Suprapubic skin (tissue), 4 donors: ENCODE data around the gene RANGRF.

Experiments used
- EP300 ChIP-seq: sonication (generic); formaldehyde crosslinking; IDR thresholded peaks from one replicate; pipeline ENCODE4 v1.6.1; 2017; ENCODE audit warnings: antibody characterized with exemption
- POLR2A ChIP-seq, 2 donors: fragments of 450-650 bp; IDR thresholded peaks; one replicate each; pipeline ENCODE4 v1.6.1; 2017; ENCODE audit warnings: antibody characterized with exemption in 2 of 2, mild to moderate bottlenecking in 2 of 2, moderate library complexity in 2 of 2
- POLR2AphosphoS5 ChIP-seq, 3 donors: sonication (generic); formaldehyde crosslinking; IDR thresholded peaks; one replicate each; pipeline ENCODE4 v1.6.1; 2017; ENCODE audit warnings: antibody characterized with exemption in 3 of 3
- TF ChIP-seq, protein P1 (sequence below), 2 donors: fragments of 200-600 bp in 1 of 2; fragments of 450-650 bp in 1 of 2; sonication (generic) in 1 of 2; IDR thresholded peaks; one replicate each; pipeline ENCODE4 v1.5.1; 2016 to 2019; ENCODE audit warnings: antibody characterized with exemption in 2 of 2, mild to moderate bottlenecking in 1 of 2, moderate library complexity in 1 of 2

DNA sequence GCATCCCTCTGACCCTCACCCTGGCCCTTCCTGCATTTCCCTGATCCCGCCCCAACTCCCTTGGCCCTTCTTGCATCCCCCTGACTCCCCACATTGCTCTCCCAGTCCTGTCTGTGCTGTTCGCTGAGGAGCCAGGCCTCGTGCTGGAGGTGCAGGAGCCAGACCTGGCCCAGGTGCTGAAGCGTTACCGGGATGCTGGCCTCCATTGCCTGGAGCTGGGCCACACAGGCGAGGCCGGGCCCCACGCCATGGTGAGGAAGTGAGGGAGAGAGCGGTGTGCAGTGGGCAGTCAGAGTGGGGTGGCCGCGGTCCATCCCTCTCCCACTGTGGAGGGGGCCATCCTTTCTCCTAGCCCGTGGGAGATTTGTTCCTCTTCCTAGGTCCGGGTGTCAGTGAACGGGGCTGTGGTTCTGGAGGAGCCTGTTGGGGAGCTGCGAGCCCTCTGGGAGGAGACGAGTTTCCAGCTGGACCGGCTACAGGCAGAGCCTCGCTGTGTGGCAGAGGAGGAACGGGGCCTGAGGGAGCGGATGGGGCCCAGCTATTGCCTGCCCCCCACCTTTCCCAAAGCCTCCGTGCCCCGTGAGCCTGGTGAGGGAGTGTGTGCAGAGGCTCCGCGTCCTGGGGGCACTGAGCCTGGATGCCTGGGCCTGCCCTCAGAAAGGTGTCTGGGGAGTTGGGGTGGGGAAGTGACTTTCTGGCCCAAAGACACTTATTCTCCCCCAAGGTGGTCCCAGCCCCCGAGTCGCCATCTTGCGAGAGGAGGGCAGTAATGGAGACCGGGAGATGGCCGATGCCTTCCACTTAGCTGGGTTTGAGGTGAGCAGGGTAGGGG lies 21.6 kb upstream of the RANGRF start:
- TF ChIP-seq POLR2A (IDR thresholded peaks at IDR 0.05) (no peak), EP300 (no peak), POLR2AphosphoS5 (IDR thresholded peaks at IDR 0.05) (no peak)
- TF ChIP-seq, protein P1, sequence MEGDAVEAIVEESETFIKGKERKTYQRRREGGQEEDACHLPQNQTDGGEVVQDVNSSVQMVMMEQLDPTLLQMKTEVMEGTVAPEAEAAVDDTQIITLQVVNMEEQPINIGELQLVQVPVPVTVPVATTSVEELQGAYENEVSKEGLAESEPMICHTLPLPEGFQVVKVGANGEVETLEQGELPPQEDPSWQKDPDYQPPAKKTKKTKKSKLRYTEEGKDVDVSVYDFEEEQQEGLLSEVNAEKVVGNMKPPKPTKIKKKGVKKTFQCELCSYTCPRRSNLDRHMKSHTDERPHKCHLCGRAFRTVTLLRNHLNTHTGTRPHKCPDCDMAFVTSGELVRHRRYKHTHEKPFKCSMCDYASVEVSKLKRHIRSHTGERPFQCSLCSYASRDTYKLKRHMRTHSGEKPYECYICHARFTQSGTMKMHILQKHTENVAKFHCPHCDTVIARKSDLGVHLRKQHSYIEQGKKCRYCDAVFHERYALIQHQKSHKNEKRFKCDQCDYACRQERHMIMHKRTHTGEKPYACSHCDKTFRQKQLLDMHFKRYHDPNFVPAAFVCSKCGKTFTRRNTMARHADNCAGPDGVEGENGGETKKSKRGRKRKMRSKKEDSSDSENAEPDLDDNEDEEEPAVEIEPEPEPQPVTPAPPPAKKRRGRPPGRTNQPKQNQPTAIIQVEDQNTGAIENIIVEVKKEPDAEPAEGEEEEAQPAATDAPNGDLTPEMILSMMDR (IDR thresholded peaks at IDR 0.05), result no peak
